HS-27A (cell line): ENCODE measurements around the gene DIRAS1.

Experiments used
- DNase-seq: peaks from one replicate; pipeline ENCODE4 v3.0.0-alpha.2; 2012; ENCODE audit warnings: low read depth, missing footprints

DIRAS1 gene

GRCh38 chr19:2720777-2721569 is at the start of gene DIRAS1:
TSS of gene DIRAS1 (minus strand) at chr19:2721372. CDS start at chr19:2717806, 3,566 bp downstream.
- DNase-seq = no peak

GRCh38 chr19:2770055-2771013 is 49.2 kb upstream of the DIRAS1 start:
- no peak for DNase-seq

- DNase-seq = no peak
Observed at GRCh38 chr19:2769218-2769617, 48.0 kb upstream of the DIRAS1 start.

- no peak for DNase-seq
Observed at GRCh38 chr19:2768365-2769132, 47.4 kb upstream of the DIRAS1 start.

GRCh38 chr19:2767688-2768087 is 46.5 kb upstream of the DIRAS1 start:
- no peak for DNase-seq

- DNase-seq = no peak
Observed at GRCh38 chr19:2766594-2767372, 45.6 kb upstream of the DIRAS1 start.

GRCh38 chr19:2765376-2765775 is 44.2 kb upstream of the DIRAS1 start:
- DNase-seq = no peak

- DNase-seq = no peak
Observed at GRCh38 chr19:2764945-2765344, 43.8 kb upstream of the DIRAS1 start.

- DNase-seq = no peak
Observed at GRCh38 chr19:2763687-2764086, 42.5 kb upstream of the DIRAS1 start.

- DNase-seq = no peak
Observed at GRCh38 chr19:2762783-2763496, 41.8 kb upstream of the DIRAS1 start.

GRCh38 chr19:2761876-2762782 is 41.0 kb upstream of the DIRAS1 start:
- no peak for DNase-seq

- no peak for DNase-seq
Observed at GRCh38 chr19:2761309-2761677, 40.1 kb upstream of the DIRAS1 start.

GRCh38 chr19:2759965-2760364 is 38.8 kb upstream of the DIRAS1 start:
- DNase-seq = no peak

GRCh38 chr19:2759362-2759761 is 38.2 kb upstream of the DIRAS1 start:
- DNase-seq = no peak

- no peak for DNase-seq
Observed at GRCh38 chr19:2758601-2759313, 37.6 kb upstream of the DIRAS1 start.

- no peak for DNase-seq
Observed at GRCh38 chr19:2756921-2757881, 36.0 kb upstream of the DIRAS1 start.

GRCh38 chr19:2756477-2756876 is 35.3 kb upstream of the DIRAS1 start:
- no peak for DNase-seq

GRCh38 chr19:2755811-2756210 is 34.6 kb upstream of the DIRAS1 start:
- no peak for DNase-seq
